Liver (tissue), 3 donors: ENCODE measurements around the gene RMND5A.

Experiments used
- EGR1 ChIP-seq, 2 donors: IDR thresholded peaks; 2 replicates each; pipeline ENCODE4 v1.6.1; 2016 to 2018; ENCODE audit warnings: antibody characterized with exemption in 2 of 2, low read depth in 2 of 2
- GABPA ChIP-seq, 2 donors: IDR thresholded peaks in 1 of 2; conservative IDR thresholded peaks in 1 of 2; 2 replicates each; pipeline ENCODE4 v1.6.1; 2016; ENCODE audit warnings: antibody characterized with exemption in 2 of 2, mild to moderate bottlenecking in 1 of 2, moderate library complexity in 1 of 2
- HNF4G ChIP-seq: IDR thresholded peaks from 2 replicates; pipeline ENCODE4 v1.6.1; 2016; ENCODE audit warnings: antibody characterized with exemption
- JUND ChIP-seq, 2 donors: IDR thresholded peaks; 2 replicates each; pipeline ENCODE4 v1.6.1; 2016; ENCODE audit warnings: antibody characterized with exemption in 2 of 2
- NR2F2 ChIP-seq: IDR thresholded peaks from 2 replicates; pipeline ENCODE4 v1.6.1; 2016; ENCODE audit warnings: antibody characterized with exemption
- RAD21 ChIP-seq, 2 donors: IDR thresholded peaks; 2 replicates each; pipeline ENCODE4 v1.6.1; 2016; ENCODE audit warnings: antibody characterized with exemption in 2 of 2, mild to moderate bottlenecking in 2 of 2
- RXRA ChIP-seq, 2 donors: IDR thresholded peaks; 2 replicates each; pipeline ENCODE4 v1.6.1; 2017 to 2018; ENCODE audit warnings: antibody characterized with exemption in 2 of 2, mild to moderate bottlenecking in 1 of 2
- SP1 ChIP-seq: IDR thresholded peaks from 2 replicates; pipeline ENCODE4 v1.6.1; 2018; ENCODE audit warnings: antibody characterized with exemption, mild to moderate bottlenecking
- TAF1 ChIP-seq: conservative IDR thresholded peaks from 2 replicates; pipeline ENCODE4 v1.6.1; 2016; ENCODE audit warnings: antibody characterized with exemption, mild to moderate bottlenecking
- YY1 ChIP-seq: IDR thresholded peaks from 2 replicates; pipeline ENCODE4 v1.6.1; 2016; ENCODE audit warnings: antibody characterized with exemption, mild to moderate bottlenecking
- TF ChIP-seq, protein P1 (sequence below): fragments of 150-350 bp; IDR thresholded peaks from 2 replicates; pipeline ENCODE4 v1.5.1; 2017; ENCODE audit warnings: improper control_type of control experiment, low read depth, low read length; ENCODE audit not compliant: missing input control
- TF ChIP-seq, protein P2 (sequence below): IDR thresholded peaks from 2 replicates; pipeline ENCODE4 v1.6.1; 2016; ENCODE audit warnings: antibody characterized with exemption
- TF ChIP-seq, protein P3 (sequence below): IDR thresholded peaks from 2 replicates; pipeline ENCODE4 v1.6.1; 2016; ENCODE audit warnings: antibody characterized with exemption
- TF ChIP-seq, protein P4 (sequence below): IDR thresholded peaks from 2 replicates; pipeline ENCODE4 v1.6.1; 2016; ENCODE audit warnings: antibody characterized with exemption
- donor health status: healthy.
- donor health status: healthy.

DNA sequence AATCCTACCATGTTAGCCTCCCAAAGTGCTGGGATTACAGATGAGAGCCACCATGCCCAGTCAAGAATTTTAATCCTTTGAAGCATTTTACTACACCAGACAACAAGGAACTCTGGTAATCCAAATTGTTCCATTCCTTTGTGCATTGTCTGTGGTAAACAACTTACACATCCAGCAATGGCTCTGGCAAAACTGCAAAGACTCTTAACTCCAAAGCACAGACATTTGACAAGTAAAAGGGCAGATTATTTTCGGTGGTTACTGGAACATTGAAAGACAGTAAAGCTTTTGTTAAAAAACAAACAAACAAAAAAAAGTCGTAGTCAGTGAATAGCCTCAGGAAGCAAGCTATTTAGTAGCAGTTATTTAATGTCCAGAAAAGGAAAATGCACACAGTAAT lies 33.2 kb upstream of the RMND5A start:
- TF ChIP-seq, protein P1, sequence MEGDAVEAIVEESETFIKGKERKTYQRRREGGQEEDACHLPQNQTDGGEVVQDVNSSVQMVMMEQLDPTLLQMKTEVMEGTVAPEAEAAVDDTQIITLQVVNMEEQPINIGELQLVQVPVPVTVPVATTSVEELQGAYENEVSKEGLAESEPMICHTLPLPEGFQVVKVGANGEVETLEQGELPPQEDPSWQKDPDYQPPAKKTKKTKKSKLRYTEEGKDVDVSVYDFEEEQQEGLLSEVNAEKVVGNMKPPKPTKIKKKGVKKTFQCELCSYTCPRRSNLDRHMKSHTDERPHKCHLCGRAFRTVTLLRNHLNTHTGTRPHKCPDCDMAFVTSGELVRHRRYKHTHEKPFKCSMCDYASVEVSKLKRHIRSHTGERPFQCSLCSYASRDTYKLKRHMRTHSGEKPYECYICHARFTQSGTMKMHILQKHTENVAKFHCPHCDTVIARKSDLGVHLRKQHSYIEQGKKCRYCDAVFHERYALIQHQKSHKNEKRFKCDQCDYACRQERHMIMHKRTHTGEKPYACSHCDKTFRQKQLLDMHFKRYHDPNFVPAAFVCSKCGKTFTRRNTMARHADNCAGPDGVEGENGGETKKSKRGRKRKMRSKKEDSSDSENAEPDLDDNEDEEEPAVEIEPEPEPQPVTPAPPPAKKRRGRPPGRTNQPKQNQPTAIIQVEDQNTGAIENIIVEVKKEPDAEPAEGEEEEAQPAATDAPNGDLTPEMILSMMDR: no peak
- TF ChIP-seq RAD21 (IDR thresholded peaks at IDR 0.05): no peak
- TF ChIP-seq RXRA (IDR thresholded peaks at IDR 0.05): no peak
- TF ChIP-seq, protein P2, sequence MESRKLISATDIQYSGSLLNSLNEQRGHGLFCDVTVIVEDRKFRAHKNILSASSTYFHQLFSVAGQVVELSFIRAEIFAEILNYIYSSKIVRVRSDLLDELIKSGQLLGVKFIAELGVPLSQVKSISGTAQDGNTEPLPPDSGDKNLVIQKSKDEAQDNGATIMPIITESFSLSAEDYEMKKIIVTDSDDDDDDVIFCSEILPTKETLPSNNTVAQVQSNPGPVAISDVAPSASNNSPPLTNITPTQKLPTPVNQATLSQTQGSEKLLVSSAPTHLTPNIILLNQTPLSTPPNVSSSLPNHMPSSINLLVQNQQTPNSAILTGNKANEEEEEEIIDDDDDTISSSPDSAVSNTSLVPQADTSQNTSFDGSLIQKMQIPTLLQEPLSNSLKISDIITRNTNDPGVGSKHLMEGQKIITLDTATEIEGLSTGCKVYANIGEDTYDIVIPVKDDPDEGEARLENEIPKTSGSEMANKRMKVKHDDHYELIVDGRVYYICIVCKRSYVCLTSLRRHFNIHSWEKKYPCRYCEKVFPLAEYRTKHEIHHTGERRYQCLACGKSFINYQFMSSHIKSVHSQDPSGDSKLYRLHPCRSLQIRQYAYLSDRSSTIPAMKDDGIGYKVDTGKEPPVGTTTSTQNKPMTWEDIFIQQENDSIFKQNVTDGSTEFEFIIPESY: no peak
- no peak for TF ChIP-seq JUND (IDR thresholded peaks at IDR 0.05)
- TF ChIP-seq TAF1: no peak
- TF ChIP-seq SP1: no peak
- TF ChIP-seq NR2F2: no peak
- TF ChIP-seq, protein P3, sequence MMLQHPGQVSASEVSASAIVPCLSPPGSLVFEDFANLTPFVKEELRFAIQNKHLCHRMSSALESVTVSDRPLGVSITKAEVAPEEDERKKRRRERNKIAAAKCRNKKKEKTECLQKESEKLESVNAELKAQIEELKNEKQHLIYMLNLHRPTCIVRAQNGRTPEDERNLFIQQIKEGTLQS: no peak
- TF ChIP-seq, protein P4, sequence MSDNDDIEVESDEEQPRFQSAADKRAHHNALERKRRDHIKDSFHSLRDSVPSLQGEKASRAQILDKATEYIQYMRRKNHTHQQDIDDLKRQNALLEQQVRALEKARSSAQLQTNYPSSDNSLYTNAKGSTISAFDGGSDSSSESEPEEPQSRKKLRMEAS: no peak
- no peak for TF ChIP-seq GABPA (IDR thresholded peaks at IDR 0.05 in 1 of 2, conservative IDR thresholded peaks at IDR 0.05 in 1 of 2)
- TF ChIP-seq YY1: no peak
- TF ChIP-seq EGR1 (IDR thresholded peaks at IDR 0.05; ENCODE audit: low read depth in 2 of 2): no peak
- TF ChIP-seq HNF4G: no peak
